ENCODE measurements around the gene LAMTOR4.
"Not testable (repeated sequence)": the region's sequence is repeated elsewhere in the genome, so short reads cannot be mapped to it uniquely, and the experiment has no call there.

LAMTOR4 gene

DNA sequence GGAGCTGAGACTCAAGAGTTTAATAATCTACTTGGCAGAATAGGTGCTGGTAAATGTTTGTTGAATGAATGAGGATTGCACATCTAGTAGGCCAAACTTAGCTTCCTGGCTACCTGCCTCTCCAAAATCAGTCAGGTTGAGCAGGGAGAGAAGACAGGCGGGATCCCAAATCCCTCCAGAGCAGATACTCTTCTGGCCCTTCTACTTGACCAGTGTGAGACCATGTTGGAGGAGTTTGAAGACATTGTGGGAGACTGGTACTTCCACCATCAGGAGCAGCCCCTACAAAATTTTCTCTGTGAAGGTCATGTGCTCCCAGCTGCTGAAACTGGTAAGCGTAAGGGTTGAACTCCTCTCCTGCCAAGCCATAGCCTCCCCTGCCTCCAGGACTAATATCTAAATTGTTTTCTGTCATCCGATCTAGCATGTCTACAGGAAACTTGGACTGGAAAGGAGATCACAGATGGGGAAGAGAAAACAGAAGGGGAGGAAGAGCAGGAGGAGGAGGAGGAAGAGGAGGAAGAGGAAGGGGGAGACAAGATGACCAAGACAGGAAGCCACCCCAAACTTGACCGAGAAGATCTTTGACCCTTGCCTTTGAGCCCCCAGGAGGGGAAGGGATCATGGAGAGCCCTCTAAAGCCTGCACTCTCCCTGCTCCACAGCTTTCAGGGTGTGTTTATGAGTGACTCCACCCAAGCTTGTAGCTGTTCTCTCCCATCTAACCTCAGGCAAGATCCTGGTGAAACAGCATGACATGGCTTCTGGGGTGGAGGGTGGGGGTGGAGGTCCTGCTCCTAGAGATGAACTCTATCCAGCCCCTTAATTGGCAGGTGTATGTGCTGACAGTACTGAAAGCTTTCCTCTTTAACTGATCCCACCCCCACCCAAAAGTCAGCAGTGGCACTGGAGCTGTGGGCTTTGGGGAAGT, 24.2 kb upstream of the LAMTOR4 start:
- DNase-seq, result no peak

DNA sequence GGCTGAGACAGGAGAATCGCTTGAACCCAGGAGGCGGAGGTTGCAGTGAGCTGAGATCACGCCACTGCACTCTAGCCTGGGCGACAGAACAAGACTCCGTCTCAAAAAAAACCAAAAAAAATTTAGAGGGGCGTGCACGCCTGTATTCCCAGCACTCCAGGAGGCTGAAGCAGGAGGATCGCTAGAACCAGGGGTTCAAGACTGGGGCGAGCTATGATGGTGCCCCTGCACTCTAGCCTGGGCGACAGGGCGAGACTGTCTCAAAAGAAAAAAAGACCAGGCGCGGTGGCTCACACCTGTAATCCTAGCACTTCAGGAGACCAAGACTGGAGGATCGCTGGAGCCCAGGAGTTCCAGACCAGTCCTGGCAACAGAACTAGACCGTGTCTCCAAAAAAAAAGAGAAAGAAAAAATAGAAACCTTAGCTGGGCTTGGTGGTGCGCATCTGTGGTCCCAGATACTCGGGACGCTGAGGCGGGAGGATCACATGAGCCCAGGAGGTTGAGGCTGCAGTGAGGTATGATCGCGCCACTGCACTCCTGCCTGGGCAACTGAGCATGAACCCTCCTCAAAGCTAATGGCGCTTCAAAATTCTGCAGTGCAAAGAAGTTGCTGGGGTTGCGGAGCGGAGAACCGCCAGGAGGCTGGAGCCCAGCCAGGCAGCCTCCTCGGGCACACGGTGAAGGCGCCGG, 22.3 kb upstream of the LAMTOR4 start:
- DNase-seq, result no peak

- peak; percentile 87 to 88 for DNase-seq
Observed at GRCh38 chr7:100126931-100127865, 21.5 kb upstream of the LAMTOR4 start, which contains the start of gene MBLAC1. TSS of gene MBLAC1 (plus strand) at chr7:100126967. CDS start at chr7:100127396, 429 bp downstream.

GRCh38 chr7:100127866-100128636, 20.7 kb upstream of the LAMTOR4 start:
- peak; percentile 3 to 6 for DNase-seq

DNA sequence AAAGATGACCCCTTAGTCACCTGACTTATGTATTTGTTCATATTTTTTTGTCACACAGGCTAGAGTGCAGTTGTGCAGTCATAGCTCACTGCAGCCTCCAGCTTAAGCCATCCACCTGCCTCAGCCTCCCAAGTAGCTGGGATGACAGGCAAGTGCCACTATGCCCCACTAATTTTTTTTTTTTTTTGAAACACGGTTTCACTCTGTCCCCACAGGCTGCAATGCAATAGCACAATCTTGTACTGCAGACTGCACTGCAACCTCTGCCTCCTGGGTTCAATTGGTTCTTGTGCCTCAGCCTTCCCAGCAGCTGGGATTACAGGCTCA, 20.1 kb upstream of the LAMTOR4 start:
- no peak for DNase-seq

DNA sequence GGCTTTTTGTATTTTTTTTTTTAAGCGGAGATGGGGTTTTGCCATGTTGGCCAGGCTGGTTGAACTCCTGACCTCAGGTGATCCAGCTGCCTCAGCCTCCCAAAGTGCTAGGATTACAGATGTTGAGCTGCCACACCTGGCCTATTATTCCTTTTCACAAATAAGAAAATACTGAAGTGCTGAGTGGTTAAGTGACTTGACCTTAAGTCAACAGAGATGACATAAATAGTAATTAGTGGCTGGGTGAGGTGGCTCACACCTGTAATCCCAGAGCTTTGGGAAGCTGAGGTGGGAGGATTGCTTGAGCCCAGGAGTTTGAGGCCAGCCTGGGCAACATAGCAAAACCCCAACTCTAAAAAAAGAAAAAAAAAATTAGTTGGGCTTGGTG, 18.5 kb upstream of the LAMTOR4 start:
- not testable (repeated sequence) for DNase-seq

- DNase-seq, result peak; percentile 81 to 88
Observed at GRCh38 chr7:100130608-100131453, 17.9 kb upstream of the LAMTOR4 start.

GRCh38 chr7:100132126-100132525, 16.6 kb upstream of the LAMTOR4 start:
- DNase-seq, result no peak

- DNase-seq, result peak; percentile 55 to 62
Observed at GRCh38 chr7:100132697-100133151, 16.0 kb upstream of the LAMTOR4 start.

DNA sequence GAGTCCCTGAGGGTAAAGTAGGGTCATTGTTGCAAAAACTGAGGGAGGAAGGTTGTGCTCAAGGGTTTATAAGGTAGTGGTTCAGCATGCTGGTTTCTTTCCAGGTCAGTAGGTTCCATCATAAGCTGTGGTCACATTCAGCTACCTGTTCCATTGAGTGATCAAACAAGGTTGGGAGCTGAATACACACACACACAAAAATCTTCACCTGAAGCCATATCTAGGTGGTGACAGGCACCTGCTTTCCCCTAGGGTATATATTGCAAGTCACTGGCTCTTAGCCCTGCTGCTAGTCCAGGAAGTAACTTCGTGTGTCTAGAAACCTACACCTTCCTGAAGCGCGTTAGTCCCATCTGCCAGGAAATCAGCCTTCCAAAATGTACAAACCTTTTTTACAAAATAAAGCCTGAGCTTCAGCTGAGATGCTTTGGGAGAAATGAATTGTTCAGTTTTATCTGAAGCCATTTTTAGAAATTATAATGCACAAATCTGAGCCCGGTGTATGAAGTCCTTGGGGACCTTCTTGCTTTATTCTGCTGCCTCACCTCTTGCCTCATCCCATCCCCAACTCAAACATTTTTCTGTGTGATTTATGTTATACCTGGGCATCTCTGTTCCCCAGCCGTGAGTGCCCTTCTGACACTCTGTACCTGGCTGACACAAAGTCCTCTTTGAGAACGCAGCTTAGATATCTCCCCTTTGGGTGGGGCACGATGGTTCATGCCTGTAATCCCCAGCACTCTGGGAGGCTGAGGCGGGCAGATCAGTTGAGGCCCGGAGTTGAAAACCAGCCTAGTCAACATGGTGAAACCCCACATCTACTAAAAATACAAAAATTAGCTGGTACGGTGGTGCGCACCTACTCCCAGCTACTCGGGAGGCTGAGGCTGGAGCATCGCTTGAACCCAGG, 10.6 kb upstream of the LAMTOR4 start:
- DNase-seq, result no peak

DNA sequence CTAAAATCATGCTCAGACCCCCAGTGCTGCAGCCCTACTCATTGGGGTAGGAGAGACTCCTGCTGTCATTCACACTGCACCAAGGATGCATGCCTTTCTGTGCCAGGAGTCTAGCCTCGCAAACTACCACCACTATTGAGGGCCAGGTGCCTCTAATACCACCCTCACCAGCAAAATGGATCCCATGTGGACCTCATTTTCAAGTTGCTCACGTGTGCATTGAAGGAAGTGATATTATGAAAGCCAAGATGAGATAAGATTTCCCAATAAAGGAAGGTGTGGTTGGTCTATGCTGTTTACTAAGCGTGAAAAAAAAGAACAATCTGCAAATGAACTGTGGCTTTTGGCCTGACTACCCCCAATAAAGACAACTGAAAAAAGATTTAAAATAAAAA, 7.2 kb upstream of the LAMTOR4 start:
- no peak for DNase-seq

- no peak for DNase-seq
Observed at GRCh38 chr7:100142461-100142860, 6.3 kb upstream of the LAMTOR4 start.

GRCh38 chr7:100146350-100146749, 2.4 kb upstream of the LAMTOR4 start:
- DNase-seq, result not testable (repeated sequence)

GRCh38 chr7:100147278-100147677, 1.4 kb upstream of the LAMTOR4 start:
- no peak for DNase-seq

- no peak for DNase-seq
Observed at GRCh38 chr7:100148225-100148558, 526 bp upstream of the LAMTOR4 start.

GRCh38 chr7:100152404-100152803, 3.7 kb downstream of the LAMTOR4 start:
- DNase-seq, result no peak

DNA sequence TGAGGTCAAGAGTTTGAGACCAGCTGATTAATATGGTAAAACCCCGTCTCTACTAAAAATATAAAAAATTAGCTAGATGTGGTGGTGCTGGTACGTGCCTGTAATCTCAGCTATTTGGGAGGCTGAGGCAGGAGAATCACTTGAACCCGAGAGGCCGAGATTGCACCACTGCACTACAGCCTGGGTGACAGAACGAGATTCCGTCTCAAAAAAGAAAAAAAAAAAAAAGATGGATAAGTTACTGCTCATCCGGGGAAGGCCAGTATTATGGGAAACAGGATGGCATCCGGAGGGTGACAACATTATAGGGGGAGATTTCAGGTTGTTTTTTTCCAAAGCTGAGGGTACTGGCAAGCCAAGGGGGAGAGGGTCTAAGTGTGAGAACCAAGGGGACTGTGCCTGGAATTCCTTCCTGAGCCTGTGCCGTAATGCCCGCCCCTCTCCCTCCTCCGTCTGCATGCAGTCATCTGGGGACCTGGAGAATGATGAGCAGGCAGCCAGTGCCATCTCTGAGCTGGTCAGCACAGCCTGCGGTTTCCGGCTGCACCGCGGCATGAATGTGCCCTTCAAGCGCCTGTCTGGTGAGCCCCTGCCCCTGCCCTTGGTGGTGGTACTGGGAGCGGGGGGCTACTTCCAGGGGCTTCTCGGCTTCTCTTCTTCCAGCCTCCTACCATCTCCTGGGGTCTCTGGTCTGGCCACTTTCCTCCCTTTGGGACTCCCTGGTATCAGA, 4.4 kb downstream of the LAMTOR4 start:
- DNase-seq, result no peak

- DNase-seq, result no peak
Observed at GRCh38 chr7:100153708-100154535, 5.2 kb downstream of the LAMTOR4 start.

Data from activated CD4-positive, alpha-beta T cell treated with anti-CD3 and anti-CD28 coated beads, Interleukin-2, amount 50 U/mL, for 4 hours (primary cell).